GM18519 (cell line): ENCODE results near the gene GOLGA8G.
"Not testable (repeated sequence)": the region's sequence is repeated elsewhere in the genome, so short reads cannot be mapped to it uniquely, and the experiment has no call there.

Experiments used
- ATAC-seq: cut with Tn5 transposase; IDR thresholded peaks from one replicate; pipeline ENCODE4 v1.9.1; 2021; ENCODE audit warnings: mild to moderate bottlenecking, moderate library complexity; ENCODE audit not compliant: unreplicated experiment, low FRiP score

Gene GOLGA8G, protein sequence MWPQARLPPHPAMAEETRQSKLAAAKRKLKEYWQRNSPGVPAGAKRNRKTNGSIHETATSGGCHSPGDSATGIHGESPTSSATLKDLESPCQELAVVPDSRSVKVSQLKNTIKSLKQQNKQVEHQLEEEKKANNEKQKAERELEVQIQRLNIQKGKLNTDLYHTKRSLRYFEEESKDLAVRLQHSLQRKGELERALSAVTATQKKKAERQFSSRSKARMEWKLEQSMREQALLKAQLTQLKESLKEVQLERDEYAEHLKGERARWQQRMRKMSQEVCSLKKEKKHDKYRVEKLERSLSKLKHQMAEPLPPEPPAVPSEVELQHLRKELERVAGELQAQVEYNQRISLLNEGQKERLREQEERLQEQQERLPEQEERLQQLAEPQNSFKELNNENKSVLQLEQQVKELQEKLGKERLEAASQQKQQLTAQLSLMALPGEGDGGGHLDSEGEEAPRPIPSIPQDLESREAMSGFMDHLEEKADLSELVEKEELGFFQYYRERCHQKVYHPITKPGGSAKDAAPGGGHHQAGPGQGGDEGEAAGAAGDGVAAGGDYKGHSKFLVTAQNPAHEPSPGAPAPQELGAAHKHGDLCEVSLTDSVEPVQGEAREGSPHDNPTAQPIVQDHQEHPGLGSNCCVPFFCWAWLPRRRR

DNA sequence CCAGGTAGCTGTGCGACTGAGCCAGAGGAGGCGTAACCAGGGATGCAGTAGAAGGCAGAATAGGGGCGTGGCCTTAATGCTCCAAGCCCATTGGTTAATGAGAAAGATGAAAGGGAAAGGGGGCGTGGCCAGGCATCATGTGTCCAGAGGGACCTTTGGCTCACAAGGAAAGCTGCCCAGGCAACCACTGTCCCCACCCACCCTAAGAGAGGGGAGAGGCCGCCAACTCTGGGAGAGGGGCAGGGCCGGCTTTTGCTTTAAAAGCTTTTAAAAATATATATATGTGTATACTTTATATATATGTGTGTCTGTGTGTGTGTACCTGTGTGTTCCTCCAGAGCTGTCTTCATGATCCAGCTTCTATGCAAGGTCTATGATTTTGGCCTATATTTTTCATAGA, at the start of gene GOLGA8G:
Gene GOLGA8G, minus strand, starts transcription at position 18 of the 400 bp plus-strand sequence. CDS start 62 bp downstream, outside the sequence.
- not testable (repeated sequence) for ATAC-seq

DNA sequence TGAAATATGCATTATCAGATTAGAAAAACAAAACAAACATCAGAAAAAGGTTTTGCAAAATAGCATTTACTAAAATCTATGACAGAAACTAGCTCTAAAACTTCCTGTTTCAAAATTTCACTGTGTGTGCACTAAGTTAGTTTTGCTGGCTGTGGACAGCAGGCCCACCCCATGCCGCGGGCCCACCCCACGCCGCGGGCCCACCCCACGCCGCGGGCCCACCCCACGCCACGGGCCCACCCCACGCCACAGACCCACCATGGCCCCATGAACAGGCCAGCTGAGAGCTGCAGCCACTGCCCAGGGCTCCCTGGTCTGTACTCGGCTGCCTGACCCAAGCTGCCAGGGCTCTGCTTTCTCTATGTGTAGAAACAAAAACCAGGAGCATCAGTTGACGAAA, 40.6 kb upstream of the GOLGA8G start:
- not testable (repeated sequence) for ATAC-seq

DNA sequence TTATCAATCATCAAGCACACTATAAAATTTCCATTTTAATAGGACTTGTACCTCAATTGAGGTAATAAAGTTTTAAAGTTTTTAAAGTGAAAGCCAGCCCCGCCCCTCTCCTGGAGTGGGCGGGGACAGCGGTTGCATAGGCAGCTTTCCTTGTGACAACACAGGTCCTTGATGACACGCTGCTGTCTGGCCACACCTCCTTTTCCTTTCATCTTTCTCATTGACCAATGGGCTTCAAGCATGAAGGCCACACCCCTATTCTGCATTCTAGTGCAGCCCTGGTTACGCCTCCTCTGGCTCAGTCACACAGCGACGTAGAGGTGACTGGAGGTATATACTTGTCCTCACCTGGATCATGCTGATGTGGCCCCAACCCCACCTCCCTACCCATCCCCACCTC, 20.5 kb upstream of the GOLGA8G start, which contains the start of gene GOLGA6L25:
Gene GOLGA6L25, plus strand, starts transcription at position 301 of the 400 bp plus-strand sequence. Its CDS starts 61 bp downstream, at position 362.
- ATAC-seq: not testable (repeated sequence)

DNA sequence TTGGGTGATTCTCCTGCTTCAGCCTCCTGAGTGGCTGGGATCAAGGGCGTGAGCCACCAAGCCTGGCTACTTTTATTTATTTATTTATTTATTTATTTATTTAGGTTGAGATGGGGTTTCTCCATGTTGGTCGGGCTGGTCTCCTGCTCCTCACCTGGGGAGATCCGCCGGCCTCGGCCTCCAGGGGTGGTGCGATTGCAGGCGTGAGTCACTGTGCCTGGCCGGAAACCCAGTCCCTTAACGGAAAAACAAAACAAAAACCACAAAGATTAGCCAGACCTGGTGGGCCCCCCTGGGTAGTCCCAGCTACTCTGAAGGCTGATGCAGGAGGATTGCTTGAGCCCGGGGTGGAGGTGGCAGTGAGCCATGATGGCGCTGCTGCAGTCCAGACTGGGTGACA, 17.6 kb downstream of the GOLGA8G start:
- not testable (repeated sequence) for ATAC-seq

DNA sequence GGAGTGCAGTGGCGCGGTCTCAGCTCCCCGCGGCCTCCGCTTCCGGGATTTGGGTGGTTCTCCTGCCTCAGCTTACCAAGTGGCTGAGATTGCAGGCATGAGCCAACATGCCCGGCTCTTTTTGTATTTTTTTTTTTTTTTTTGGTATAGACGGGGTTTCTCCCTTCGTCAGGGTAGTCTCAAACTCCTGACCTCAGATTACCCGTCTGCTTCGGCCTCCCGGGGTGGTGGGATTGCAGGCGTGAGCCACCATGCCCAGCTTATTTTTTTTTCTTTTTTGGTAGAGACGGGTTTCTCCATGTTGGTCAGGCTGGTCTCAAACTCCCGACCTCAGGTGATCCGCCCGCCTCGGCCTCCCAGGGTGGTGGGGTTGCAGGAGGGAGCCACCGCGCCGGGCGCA, 18.6 kb downstream of the GOLGA8G start:
- ATAC-seq: not testable (repeated sequence)

DNA sequence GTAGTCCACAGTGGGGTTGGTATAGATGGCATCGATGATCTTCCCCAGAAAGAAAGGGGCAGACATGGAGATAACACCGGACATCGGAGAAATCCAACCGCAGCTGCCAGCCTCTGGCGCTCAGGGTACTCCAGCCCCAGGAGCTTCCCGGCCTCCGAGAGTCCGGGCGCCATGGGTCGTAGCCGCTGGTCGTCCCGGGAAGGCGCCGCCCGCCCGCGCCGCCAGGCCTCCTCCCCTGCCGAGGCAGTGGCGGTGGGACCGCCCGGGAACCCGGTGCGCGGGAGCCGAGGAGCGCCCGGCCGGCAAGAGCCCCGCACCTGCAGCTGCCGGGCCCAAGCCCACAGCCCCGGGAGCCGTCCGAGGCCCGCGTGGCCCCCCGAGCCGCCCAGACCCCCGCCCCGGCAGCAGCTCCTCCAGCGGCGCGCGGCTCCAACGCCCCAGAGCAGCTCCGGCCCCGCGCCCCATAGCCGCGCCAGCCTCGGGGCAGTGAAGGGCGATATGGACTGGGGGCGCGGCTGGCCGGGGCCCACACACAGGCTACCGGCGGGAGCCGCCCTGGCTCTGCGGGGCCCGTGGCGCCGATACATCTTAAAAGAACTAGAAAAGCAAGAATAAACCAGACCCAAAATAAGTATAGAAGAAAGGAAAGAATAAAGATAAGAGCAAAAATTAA, 24.4 kb downstream of the GOLGA8G start:
- ATAC-seq: not testable (repeated sequence)

DNA sequence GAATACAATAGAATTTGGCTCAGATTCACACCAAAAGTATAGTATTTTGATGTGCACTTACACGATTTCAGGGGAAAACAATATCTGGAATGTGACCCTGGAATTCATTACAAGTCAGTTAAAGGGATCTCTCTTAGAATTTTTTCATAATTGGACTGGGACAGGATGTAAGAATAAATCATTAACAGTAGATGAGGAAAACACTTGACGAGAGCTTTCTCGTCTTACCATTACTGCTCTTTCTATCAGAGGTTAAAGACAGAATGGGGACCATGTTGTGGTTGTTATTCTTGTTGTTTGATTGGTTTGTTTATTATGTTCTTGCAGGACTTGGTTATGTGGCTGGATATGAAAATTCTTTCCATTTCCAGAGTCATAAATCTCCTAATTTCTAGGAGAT, 51.4 kb downstream of the GOLGA8G start:
- not testable (repeated sequence) for ATAC-seq
